ENCODE measurements around the gene RPP40.

GRCh38 chr6:4973415-4973814 lies 30.4 kb downstream of the RPP40 start:
- no peak for TF ChIP-seq CTCF (IDR thresholded peaks at IDR 0.05)
- no peak for TF ChIP-seq EP300 (IDR thresholded peaks at IDR 0.05; ENCODE audit: low read depth)
